CD14-positive monocyte (primary cell): Measurements from ENCODE around the gene CXorf65. TPM values are rescaled to one million over a fixed set of nuclear protein-coding genes. Genes with fewer than 3 reads are reported as not detected.

Source experiments
- DNase-seq, 3 donors: peaks; one replicate each; pipeline ENCODE4 v3.0.0-alpha.2; 2011 to 2022
- H2AFZ ChIP-seq: 2 replicates; pipeline ENCODE4 v1.6.0; 2012; ENCODE audit warnings: mild to moderate bottlenecking, low read depth, low read length, inconsistent platforms; ENCODE audit not compliant: insufficient read depth, poor library complexity, severe bottlenecking
- H3K27ac ChIP-seq, 2 donors: 1 replicate in 1 of 2; 2 replicates in 1 of 2; pipeline ENCODE4 v1.5.1; 2012 to 2013; ENCODE audit warnings: low read length in 2 of 2, control low read depth in 1 of 2, inconsistent platforms in 1 of 2, low read depth in 1 of 2, mild to moderate bottlenecking in 1 of 2
- H3K27me3 ChIP-seq, 2 donors: one replicate each; pipeline versions ENCODE4 v1.6.0 to v1.6.1; 2011 to 2013; ENCODE audit warnings: low read length in 2 of 2; ENCODE audit not compliant: control insufficient read depth in 2 of 2, insufficient read depth in 2 of 2
- H3K36me3 ChIP-seq, 2 donors: replicated peaks in 1 of 2; 1 replicate in 1 of 2; 2 replicates in 1 of 2; pipeline versions ENCODE4 v1.5.1 to v1.6.1; 2012 to 2013; ENCODE audit warnings: low read length in 2 of 2, control low read depth in 1 of 2, inconsistent platforms in 1 of 2, mild to moderate bottlenecking in 1 of 2; ENCODE audit not compliant: insufficient read depth in 2 of 2, control insufficient read depth in 1 of 2
- H3K4me1 ChIP-seq, 2 donors: 1 replicate in 1 of 2; 2 replicates in 1 of 2; pipeline versions ENCODE4 v1.5.1 to v1.6.1; 2012 to 2013; ENCODE audit warnings: low read length in 2 of 2, control low read depth in 1 of 2, inconsistent platforms in 1 of 2, mild to moderate bottlenecking in 1 of 2, moderate library complexity in 1 of 2; ENCODE audit not compliant: insufficient read depth in 2 of 2, control insufficient read depth in 1 of 2
- H3K4me2 ChIP-seq: replicated peaks from 2 replicates; pipeline ENCODE3; 2012; ENCODE audit warnings: low read length, moderate library complexity, mild to moderate bottlenecking; ENCODE audit not compliant: poor library complexity, severe bottlenecking; ENCODE audit errors: extremely low read depth
- H3K4me3 ChIP-seq, 3 experiments: fragments of 200-600 bp in 1 of 3; sonication (generic) in 1 of 3; replicated peaks in 1 of 3; 1 replicate in 2 of 3; 2 replicates in 1 of 3; pipeline ENCODE4 v1.5.1; 2011 to 2013; ENCODE audit warnings: low read length in 3 of 3, mild to moderate bottlenecking in 3 of 3, control low read depth in 2 of 3, low read depth in 2 of 3, inconsistent platforms in 1 of 3, moderate library complexity in 1 of 3
- H3K79me2 ChIP-seq: 2 replicates; pipeline ENCODE4 v1.6.0; 2012; ENCODE audit warnings: mild to moderate bottlenecking, control low read depth, inconsistent platforms, low read length, moderate library complexity; ENCODE audit not compliant: insufficient read depth
- H3K9ac ChIP-seq: 2 replicates; pipeline ENCODE4 v1.6.0; 2017; ENCODE audit warnings: low read length, mild to moderate bottlenecking; ENCODE audit not compliant: insufficient read depth, poor library complexity, severe bottlenecking
- H3K9me3 ChIP-seq, 2 donors: replicated peaks in 1 of 2; 1 replicate in 1 of 2; 2 replicates in 1 of 2; pipeline versions ENCODE4 v1.5.1 to v1.6.1; 2012 to 2013; ENCODE audit warnings: low read length in 2 of 2, control low read depth in 1 of 2; ENCODE audit not compliant: control insufficient read depth in 1 of 2, insufficient read depth in 1 of 2
- H4K20me1 ChIP-seq: 2 replicates; pipeline ENCODE4 v1.6.0; 2012; ENCODE audit warnings: mild to moderate bottlenecking, low read length, control low read depth, moderate library complexity; ENCODE audit not compliant: insufficient read depth
- H3K27ac Mint-ChIP-seq, 7 donors: one replicate each; pipeline ENCODE4 v1.8.0; 2020; ENCODE audit warnings: mild to moderate bottlenecking in 7 of 7, mixed read lengths in 7 of 7, moderate library complexity in 6 of 7, inconsistent platforms in 2 of 7
- H3K27me3 Mint-ChIP-seq, 3 donors: one replicate each; pipeline ENCODE4 v1.8.0; 2021 to 2022; ENCODE audit warnings: low read depth in 3 of 3, mild to moderate bottlenecking in 3 of 3, mixed read lengths in 3 of 3, moderate library complexity in 3 of 3, inconsistent platforms in 1 of 3
- H3K36me3 Mint-ChIP-seq, 2 donors: one replicate each; pipeline ENCODE4 v1.8.0; 2020; ENCODE audit warnings: mixed read lengths in 2 of 2, inconsistent platforms in 1 of 2, mild to moderate bottlenecking in 1 of 2
- H3K4me1 Mint-ChIP-seq: one replicate; pipeline ENCODE4 v1.8.0; 2020; ENCODE audit warnings: mild to moderate bottlenecking, mixed read lengths
- H3K4me3 Mint-ChIP-seq, 2 donors: one replicate each; pipeline ENCODE4 v1.8.0; 2020; ENCODE audit warnings: mild to moderate bottlenecking in 2 of 2, mixed read lengths in 2 of 2, moderate library complexity in 1 of 2
- H3K9me3 Mint-ChIP-seq, 7 donors: one replicate each; pipeline ENCODE4 v1.8.0; 2020 to 2022; ENCODE audit warnings: mixed read lengths in 7 of 7, mild to moderate bottlenecking in 6 of 7, moderate library complexity in 6 of 7, inconsistent platforms in 2 of 7
- WGBS: methylation state at CpG from one replicate; pipeline ENCODE4 v1.1.5; 2013; ENCODE audit warnings: missing lambda C conversion rate; ENCODE audit not compliant: insufficient coverage; 5-methylcytosine and 5-hydroxymethylcytosine counted together
- intact Hi-C, 2 donors: fragments of 100-400 bp; cut with micrococcal nuclease; formaldehyde crosslinking; loops; one replicate each; pipeline versions ENCODE4 v1.15.0 to v1.15.1; 2023
- polyA plus RNA-seq, 3 donors: library from polyadenylated mRNA; depleted of rRNA in 1 of 3; unstranded in 2 of 3; stranded (reverse) in 1 of 3; fragments of 300-500 nt in 2 of 3; fragments of >200 nt in 1 of 3; fragmentation: Illumina TruSeq in 2 of 3; gene quantifications; 1 replicate in 2 of 3; 2 replicates in 1 of 3; pipeline ENCODE4 v1.2.3, GENCODE V29; 2012 to 2021
- TF ChIP-seq, protein P1 (sequence below): fragments of 200-600 bp; IDR thresholded peaks from one replicate; pipeline ENCODE4 v1.8.0; 2022; ENCODE audit warnings: antibody characterized with exemption, mild to moderate bottlenecking

The CXorf65 gene
- polyA plus RNA-seq, 3 donors = 3.8 TPM; not detected in 2

DNA sequence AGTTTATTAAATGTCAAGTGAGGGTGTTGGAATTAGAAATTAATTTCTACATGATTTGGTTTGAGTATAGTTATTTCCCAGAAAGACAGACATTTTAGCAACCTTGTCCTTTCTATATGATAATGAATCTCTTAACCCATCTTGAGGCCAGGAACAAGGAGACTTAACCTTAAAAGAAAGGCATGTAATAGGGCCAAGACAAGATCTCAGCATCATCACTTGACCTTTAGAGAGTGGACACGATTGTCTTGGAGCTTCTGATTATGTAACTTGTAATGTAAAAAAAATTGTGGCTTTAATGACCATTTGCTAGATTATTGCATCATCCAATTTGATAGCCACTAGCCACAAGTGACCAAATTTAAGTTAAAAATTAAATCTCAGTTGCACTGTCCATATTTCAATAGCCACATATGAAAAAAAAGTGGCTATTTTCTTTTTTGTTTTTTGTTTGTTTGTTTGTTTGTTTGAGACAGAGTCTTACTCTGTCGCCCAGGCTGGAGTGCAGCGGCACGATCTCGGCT lies 24.4 kb downstream of the CXorf65 start:
- H3K4me1 Mint-ChIP-seq = no peaks in the 10 kb centered on the region
- peaks cover 0 to 6% (median 2%) of the 10 kb centered on the region in 3 donors for H3K27me3 Mint-ChIP-seq
- H3K4me3 Mint-ChIP-seq = no peak overlapping the region
- Histone ChIP-seq H3K27me3 (no peaks in the 10 kb centered on the region), H2AFZ (no peak overlapping the region), H3K36me3 (no peaks in the 10 kb centered on the region), H3K4me2 (no peak overlapping the region), H3K79me2 (no peaks in the 10 kb centered on the region), H3K9me3 (no peaks in the 10 kb centered on the region), H3K9ac (no peak overlapping the region), H3K4me1 (no peaks in the 10 kb centered on the region), H3K4me3 (no peak overlapping the region), H4K20me1 (no peaks in the 10 kb centered on the region), H3K27ac (no peak overlapping the region)
- H3K9me3 Mint-ChIP-seq = peaks cover 0 to 3% (median 0%) of the 10 kb centered on the region in 7 donors
- H3K27ac Mint-ChIP-seq = no peak overlapping the region
- no peak for DNase-seq
- intact Hi-C loops = no loop called here
- TF ChIP-seq, protein P1, sequence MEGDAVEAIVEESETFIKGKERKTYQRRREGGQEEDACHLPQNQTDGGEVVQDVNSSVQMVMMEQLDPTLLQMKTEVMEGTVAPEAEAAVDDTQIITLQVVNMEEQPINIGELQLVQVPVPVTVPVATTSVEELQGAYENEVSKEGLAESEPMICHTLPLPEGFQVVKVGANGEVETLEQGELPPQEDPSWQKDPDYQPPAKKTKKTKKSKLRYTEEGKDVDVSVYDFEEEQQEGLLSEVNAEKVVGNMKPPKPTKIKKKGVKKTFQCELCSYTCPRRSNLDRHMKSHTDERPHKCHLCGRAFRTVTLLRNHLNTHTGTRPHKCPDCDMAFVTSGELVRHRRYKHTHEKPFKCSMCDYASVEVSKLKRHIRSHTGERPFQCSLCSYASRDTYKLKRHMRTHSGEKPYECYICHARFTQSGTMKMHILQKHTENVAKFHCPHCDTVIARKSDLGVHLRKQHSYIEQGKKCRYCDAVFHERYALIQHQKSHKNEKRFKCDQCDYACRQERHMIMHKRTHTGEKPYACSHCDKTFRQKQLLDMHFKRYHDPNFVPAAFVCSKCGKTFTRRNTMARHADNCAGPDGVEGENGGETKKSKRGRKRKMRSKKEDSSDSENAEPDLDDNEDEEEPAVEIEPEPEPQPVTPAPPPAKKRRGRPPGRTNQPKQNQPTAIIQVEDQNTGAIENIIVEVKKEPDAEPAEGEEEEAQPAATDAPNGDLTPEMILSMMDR = no peak
- no CpG with 5 or more reads among the region's 5 CpGs for WGBS
- H3K36me3 Mint-ChIP-seq = no peaks in the 10 kb centered on the region

DNA sequence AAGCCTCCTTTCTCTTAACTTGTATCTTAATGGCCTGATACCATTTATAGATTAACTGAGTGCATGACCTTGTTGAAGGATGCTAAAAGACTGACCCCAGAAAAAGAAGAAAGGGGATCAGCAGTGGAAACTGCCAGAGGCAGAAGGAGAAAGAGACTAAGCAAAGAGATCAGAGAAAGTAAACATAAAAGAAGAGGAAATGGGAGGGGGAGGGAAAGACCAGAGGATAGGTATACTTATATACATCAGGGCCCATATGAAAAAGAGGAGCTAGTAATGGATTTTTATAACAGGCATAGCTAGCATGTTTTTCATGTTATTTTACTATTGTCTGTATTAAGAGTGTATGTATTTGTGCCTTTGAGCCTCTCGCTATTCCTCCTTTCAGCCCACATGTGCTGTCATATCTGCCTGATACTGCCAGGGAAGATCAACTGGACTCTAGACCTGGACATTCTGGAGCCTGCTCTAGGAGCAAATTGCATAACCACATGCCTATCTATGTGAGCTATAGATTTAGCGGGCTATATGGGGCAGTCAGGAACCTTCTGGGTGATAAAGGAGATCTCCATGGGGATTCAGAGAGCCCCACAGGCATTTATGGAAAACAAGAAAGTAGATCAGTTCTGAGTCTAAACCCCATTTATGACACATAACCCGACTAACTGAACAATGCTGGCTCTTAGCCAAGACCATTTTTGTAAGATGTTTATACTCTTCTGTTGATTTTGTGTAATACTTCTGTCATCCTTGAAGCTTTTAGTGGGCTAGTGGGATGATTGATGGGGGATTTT lies 25.0 kb downstream of the CXorf65 start:
- H3K4me3 ChIP-seq = no peak overlapping the region
- TF ChIP-seq, protein P1 = no peak
- H3K4me1 Mint-ChIP-seq = no peaks in the 10 kb centered on the region
- no peak overlapping the region for H3K9ac ChIP-seq
- H3K27me3 Mint-ChIP-seq = peaks cover 0 to 9% (median 2%) of the 10 kb centered on the region in 3 donors
- no peak overlapping the region for H3K4me2 ChIP-seq
- H3K36me3 ChIP-seq = no peaks in the 10 kb centered on the region
- no peaks in the 10 kb centered on the region for H4K20me1 ChIP-seq
- no peak overlapping the region for H3K4me3 Mint-ChIP-seq
- no peak overlapping the region for H3K27ac ChIP-seq
- H3K79me2 ChIP-seq = no peaks in the 10 kb centered on the region
- no peak overlapping the region for H3K27ac Mint-ChIP-seq
- H3K9me3 ChIP-seq = no peaks in the 10 kb centered on the region
- H3K4me1 ChIP-seq = no peaks in the 10 kb centered on the region
- H3K36me3 Mint-ChIP-seq = no peaks in the 10 kb centered on the region
- DNase-seq = no peak
- H3K9me3 Mint-ChIP-seq = peaks cover 0 to 3% (median 0%) of the 10 kb centered on the region in 7 donors
- no peak overlapping the region for H2AFZ ChIP-seq
- H3K27me3 ChIP-seq = no peaks in the 10 kb centered on the region
- WGBS = no CpG with 5 or more reads among the region's 3 CpGs
- intact Hi-C loops = no loop called here
